Endothelial cell of umbilical vein (primary cell): Measurements from ENCODE around the gene CTNNA2. TPM values are rescaled to one million over a fixed set of nuclear protein-coding genes. Genes with fewer than 3 reads are reported as not detected.

Source experiments
- BruUV-seq: library from RNA; stranded (reverse); fragments of 400-500 nt; replicated peaks from 2 replicates; lab custom pipeline; 2021; lab: Mats Ljungman, UMichigan
- CTCF ChIA-PET: fragments of 300-600, 350-600 bp; sonication (Branson Sonifier 250); formaldehyde crosslinking; loops from one replicate; lab custom pipeline; 2021; ENCODE audit warnings: antibody characterized with exemption, inconsistent platforms; lab: Charles Lee
- POLR2A ChIA-PET: fragments of 300-600, 350-600 bp; sonication (Branson Sonifier 250); formaldehyde crosslinking; loops from one replicate; lab custom pipeline; 2021; ENCODE audit warnings: antibody characterized with exemption, inconsistent platforms; lab: Charles Lee
- DNase-seq: peaks from one replicate; pipeline ENCODE4 v3.0.0-alpha.2; 2011; ENCODE audit warnings: low read depth, low spot score
- FAIRE-seq: peaks from 2 replicates; lab custom pipeline; 2011; peaks lifted over from hg19 to GRCh38; lab: Jason Lieb, UNC
- H2AFZ ChIP-seq: 2 replicates; pipeline ENCODE4 v1.6.0; 2012; ENCODE audit warnings: low read depth, low read length, control low read depth, inconsistent platforms
- H3K27ac ChIP-seq: 2 replicates; pipeline ENCODE4 v1.5.1; 2011; ENCODE audit warnings: low read depth, mild to moderate bottlenecking, control low read depth, low read length, moderate library complexity; ENCODE audit not compliant: insufficient read depth
- H3K27me3 ChIP-seq, 2 experiments: 2 replicates each; pipeline versions ENCODE4 v1.6.0 to v1.6.1; 2011; ENCODE audit warnings: low read length in 2 of 2, mixed read lengths in 1 of 2; ENCODE audit not compliant: control insufficient read depth in 2 of 2, insufficient read depth in 2 of 2
- H3K36me3 ChIP-seq, 2 experiments: 2 replicates in 1 of 2; 3 replicates in 1 of 2; pipeline ENCODE4 v1.5.1; 2011; ENCODE audit warnings: low read length in 2 of 2, mild to moderate bottlenecking in 1 of 2, moderate library complexity in 1 of 2; ENCODE audit not compliant: control insufficient read depth in 2 of 2, insufficient read depth in 2 of 2; ENCODE audit errors: extremely low read depth in 1 of 2
- H3K4me1 ChIP-seq: 3 replicates; pipeline ENCODE4 v1.5.1; 2011; ENCODE audit warnings: mild to moderate bottlenecking, low read length; ENCODE audit not compliant: control insufficient read depth, insufficient read depth; ENCODE audit errors: extremely low read depth
- H3K4me2 ChIP-seq: 2 replicates; pipeline ENCODE4 v1.6.1; 2011; ENCODE audit warnings: low read length, control low read depth, mixed read lengths; ENCODE audit not compliant: insufficient read depth
- H3K4me3 ChIP-seq, 3 experiments: fragments of 200-600 bp in 1 of 3; sonication (generic), shearing (Covaris generic) in 1 of 3; replicated peaks in 1 of 3; 2 replicates each; pipeline ENCODE4 v1.5.1; 2011 to 2016; ENCODE audit warnings: control low read depth in 3 of 3, low read length in 3 of 3, mild to moderate bottlenecking in 2 of 3, inconsistent platforms in 1 of 3, low read depth in 1 of 3, moderate library complexity in 1 of 3; ENCODE audit not compliant: insufficient read depth in 1 of 3
- H3K79me2 ChIP-seq: 2 replicates; pipeline ENCODE4 v1.6.0; 2012; ENCODE audit warnings: low read length, inconsistent platforms; ENCODE audit not compliant: control insufficient read depth, insufficient read depth
- H3K9ac ChIP-seq: replicated peaks from 2 replicates; pipeline ENCODE3; 2011; ENCODE audit warnings: low read length, control low read depth; ENCODE audit not compliant: insufficient read depth; ENCODE audit errors: extremely low read depth
- H3K9me1 ChIP-seq: replicated peaks from 3 replicates; pipeline ENCODE4 v1.6.0; 2011; ENCODE audit warnings: mild to moderate bottlenecking, low read length; ENCODE audit not compliant: control insufficient read depth, insufficient read depth; ENCODE audit errors: extremely low read depth
- H3K9me3 ChIP-seq: replicated peaks from 2 replicates; pipeline ENCODE4 v1.5.1; 2012; ENCODE audit warnings: low read length, inconsistent platforms; ENCODE audit not compliant: control insufficient read depth, insufficient read depth
- H4K20me1 ChIP-seq: replicated peaks from 2 replicates; pipeline ENCODE3; 2011; ENCODE audit warnings: mild to moderate bottlenecking, low read length; ENCODE audit not compliant: control insufficient read depth, insufficient read depth; ENCODE audit errors: extremely low read depth
- EZH2 ChIP-seq: IDR thresholded peaks from 2 replicates; pipeline ENCODE4 v1.6.1; 2012; ENCODE audit warnings: borderline replicate concordance, low read depth, mild to moderate bottlenecking, moderate library complexity, low read length, inconsistent platforms; ENCODE audit not compliant: severe bottlenecking
- FOS ChIP-seq: IDR thresholded peaks from 2 replicates; pipeline ENCODE4 v1.6.1; 2011; ENCODE audit warnings: mild to moderate bottlenecking, low read length, moderate library complexity, borderline replicate concordance; ENCODE audit not compliant: insufficient read depth
- JUN ChIP-seq: IDR thresholded peaks from 2 replicates; pipeline ENCODE4 v1.6.1; 2011; ENCODE audit warnings: borderline replicate concordance, low read depth; ENCODE audit not compliant: insufficient read length, insufficient read depth
- MYC ChIP-seq: IDR thresholded peaks from one replicate; pipeline ENCODE4 v1.6.1; 2011; ENCODE audit warnings: mild to moderate bottlenecking, low read depth, low read length
- POLR2A ChIP-seq: IDR thresholded peaks from 2 replicates; pipeline ENCODE4 v1.6.1; 2012; ENCODE audit warnings: low read depth, mild to moderate bottlenecking, control low read depth, low read length
- POLR2AphosphoS5 ChIP-seq: IDR thresholded peaks from 2 replicates; pipeline ENCODE4 v1.6.1; 2012; ENCODE audit warnings: low read depth, mild to moderate bottlenecking, control low read depth, low read length, moderate library complexity; ENCODE audit not compliant: insufficient read depth
- dilution Hi-C: fragments of 300-500 bp; cut with MboI; formaldehyde crosslinking; loops from one replicate; pipeline ENCODE4 v1.15.0; 2019; ENCODE audit warnings: low sequenced_read_pairs; ENCODE audit not compliant: extremely low pct_ligation_motif_present
- intact Hi-C: fragments of 100-400 bp; cut with micrococcal nuclease; formaldehyde crosslinking; loops from one replicate; pipeline ENCODE4 v1.10.0; 2022
- polyA plus RNA-seq, 4 experiments: library from polyadenylated mRNA; depleted of rRNA in 3 of 4; stranded (reverse) in 3 of 4; unstranded in 1 of 4; fragments of >200 nt; gene quantifications; 2 replicates each; pipeline versions ENCODE4 v1.2.1 to v1.2.3, GENCODE V29; 2011 to 2012; ENCODE audit warnings: missing spikeins in 1 of 4
- total RNA-seq: library from RNA; stranded (reverse); gene quantifications from 2 replicates; pipeline ENCODE4 v1.2.3, GENCODE V29; 2021
- TF ChIP-seq, protein P1 (sequence below): IDR thresholded peaks from 2 replicates; pipeline ENCODE4 v1.6.1; 2011; ENCODE audit not compliant: insufficient read depth, insufficient read length
- TF ChIP-seq, protein P2 (sequence below), 2 donors: IDR thresholded peaks; 1 replicate in 1 of 2; 2 replicates in 1 of 2; pipeline ENCODE4 v1.5.1; 2011; ENCODE audit warnings: low read length in 2 of 2, mild to moderate bottlenecking in 2 of 2, moderate library complexity in 2 of 2, control low read depth in 1 of 2, inconsistent platforms in 1 of 2, low read depth in 1 of 2; ENCODE audit not compliant: insufficient read depth in 1 of 2; ENCODE audit errors: extremely low read depth in 1 of 2

CTNNA2 gene
- total and polyA plus RNA-seq, 2 donors (not counting 3 experiments of a cell fraction or from before 2014, with no cell fraction given) = not detected

DNA sequence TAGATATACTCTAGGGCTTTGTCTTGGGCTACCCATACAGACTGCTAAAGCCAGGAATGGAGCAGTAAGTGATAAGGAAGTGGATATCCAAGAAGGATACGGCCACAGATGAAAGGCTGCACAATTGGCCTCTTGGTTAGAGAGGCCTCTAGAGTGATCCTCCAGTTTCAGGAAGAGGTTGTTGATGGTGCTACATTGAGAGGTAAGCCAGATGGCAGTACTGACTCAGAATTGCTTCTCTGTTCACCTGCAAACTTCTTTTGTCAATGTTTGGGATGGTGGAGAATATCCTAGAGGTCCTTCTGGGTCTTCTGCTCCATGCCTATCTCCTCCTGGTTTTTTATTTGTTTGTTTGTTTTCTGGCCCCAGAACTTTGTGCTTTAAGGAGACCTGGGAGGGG, 1018.5 kb downstream of the CTNNA2 start:
- Histone ChIP-seq H3K9me3 (no peaks in the 10 kb centered on the region), H3K4me1 (no peaks in the 10 kb centered on the region), H3K79me2 (no peaks in the 10 kb centered on the region), H3K9me1 (no peaks in the 10 kb centered on the region), H3K36me3 (no peaks in the 10 kb centered on the region), H3K27ac (no peak overlapping the region), H3K4me3 (no peak overlapping the region), H2AFZ (no peak overlapping the region), H3K9ac (no peak overlapping the region), H3K27me3 (no peaks in the 10 kb centered on the region), H3K4me2 (no peak overlapping the region), H4K20me1 (no peaks in the 10 kb centered on the region)
- FAIRE-seq (no peak), DNase-seq (no peak)
- intact Hi-C loops = no loop called here
- no peak for TF ChIP-seq POLR2A
- TF ChIP-seq, protein P1, sequence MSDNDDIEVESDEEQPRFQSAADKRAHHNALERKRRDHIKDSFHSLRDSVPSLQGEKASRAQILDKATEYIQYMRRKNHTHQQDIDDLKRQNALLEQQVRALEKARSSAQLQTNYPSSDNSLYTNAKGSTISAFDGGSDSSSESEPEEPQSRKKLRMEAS = no peak
- no TSS peak for BruUV-seq
- ChIA-PET POLR2A (no interaction called here), CTCF (no interaction called here)
- dilution Hi-C loops = no loop called here

DNA sequence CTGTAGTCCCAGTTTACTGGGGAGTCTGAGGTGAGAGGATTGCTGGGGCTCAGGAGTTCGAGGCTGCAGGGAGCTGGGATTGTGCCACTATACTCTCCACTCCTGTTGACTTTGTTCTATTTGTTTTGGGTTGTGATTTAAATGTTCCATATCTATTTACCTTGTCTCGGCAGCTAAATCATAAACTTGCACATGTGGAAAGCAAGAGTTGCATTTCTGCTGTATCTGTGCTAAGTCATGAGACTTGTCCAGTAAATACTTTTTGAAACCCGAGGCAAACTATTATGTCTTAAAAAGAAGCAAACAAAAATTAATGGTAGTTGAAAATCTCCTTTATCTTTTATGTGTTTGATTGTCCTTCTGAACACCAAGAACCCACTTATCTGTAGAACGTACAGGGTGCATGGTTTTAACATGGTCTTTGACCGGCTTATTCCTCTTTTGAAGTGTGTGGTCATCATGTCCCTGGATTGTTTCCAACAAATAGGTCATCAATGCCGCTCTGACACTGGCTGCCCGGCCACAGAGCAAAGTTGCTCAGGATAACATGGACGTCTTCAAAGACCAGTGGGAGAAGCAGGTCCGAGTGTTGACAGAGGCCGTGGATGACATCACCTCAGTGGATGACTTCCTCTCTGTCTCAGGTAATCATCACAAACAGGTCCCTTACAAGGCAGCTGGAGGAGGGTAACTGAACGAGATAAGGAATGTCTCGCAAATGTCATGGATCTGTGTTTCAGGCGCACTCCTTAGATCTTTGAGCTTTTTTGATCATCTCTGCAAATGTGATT, 1032.8 kb downstream of the CTNNA2 start:
- CTCF ChIA-PET = no interaction called here
- Histone ChIP-seq H3K9me1 (no peaks in the 10 kb centered on the region), H3K27me3 (no peaks in the 10 kb centered on the region), H3K79me2 (no peaks in the 10 kb centered on the region), H3K9me3 (peaks cover 4% of the 10 kb centered on the region), H3K27ac (no peak overlapping the region), H3K4me3 (no peak overlapping the region), H4K20me1 (no peaks in the 10 kb centered on the region), H2AFZ (no peak overlapping the region), H3K36me3 (no peaks in the 10 kb centered on the region), H3K4me2 (no peak overlapping the region), H3K4me1 (no peaks in the 10 kb centered on the region), H3K9ac (no peak overlapping the region)
- POLR2A ChIA-PET = no interaction called here
- TF ChIP-seq, protein P2, sequence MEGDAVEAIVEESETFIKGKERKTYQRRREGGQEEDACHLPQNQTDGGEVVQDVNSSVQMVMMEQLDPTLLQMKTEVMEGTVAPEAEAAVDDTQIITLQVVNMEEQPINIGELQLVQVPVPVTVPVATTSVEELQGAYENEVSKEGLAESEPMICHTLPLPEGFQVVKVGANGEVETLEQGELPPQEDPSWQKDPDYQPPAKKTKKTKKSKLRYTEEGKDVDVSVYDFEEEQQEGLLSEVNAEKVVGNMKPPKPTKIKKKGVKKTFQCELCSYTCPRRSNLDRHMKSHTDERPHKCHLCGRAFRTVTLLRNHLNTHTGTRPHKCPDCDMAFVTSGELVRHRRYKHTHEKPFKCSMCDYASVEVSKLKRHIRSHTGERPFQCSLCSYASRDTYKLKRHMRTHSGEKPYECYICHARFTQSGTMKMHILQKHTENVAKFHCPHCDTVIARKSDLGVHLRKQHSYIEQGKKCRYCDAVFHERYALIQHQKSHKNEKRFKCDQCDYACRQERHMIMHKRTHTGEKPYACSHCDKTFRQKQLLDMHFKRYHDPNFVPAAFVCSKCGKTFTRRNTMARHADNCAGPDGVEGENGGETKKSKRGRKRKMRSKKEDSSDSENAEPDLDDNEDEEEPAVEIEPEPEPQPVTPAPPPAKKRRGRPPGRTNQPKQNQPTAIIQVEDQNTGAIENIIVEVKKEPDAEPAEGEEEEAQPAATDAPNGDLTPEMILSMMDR (IDR thresholded peaks at IDR 0.05; ENCODE audit: extremely low read depth in 1 of 2, insufficient read depth in 1 of 2, low read depth in 1 of 2, low read length in 2 of 2) = no peak
- TF ChIP-seq MYC (no peak), JUN (no peak), FOS (no peak), EZH2 (no peak), POLR2AphosphoS5 (no peak)
- dilution Hi-C loops (no loop called here), intact Hi-C loops (no loop called here)
- DNase-seq = no peak
- no TSS peak for BruUV-seq
- FAIRE-seq = no peak
